Activated naive CD4-positive, alpha-beta T cell (primary cell): ENCODE measurements around the gene GLUL.
"Not testable (repeated sequence)": the region's sequence is repeated elsewhere in the genome, so short reads cannot be mapped to it uniquely, and the experiment has no call there.

Source experiments
- DNase-seq, 4 experiments: peaks; one replicate each; lab custom pipeline; 2025; lab: John Stamatoyannopoulos, UW

Gene GLUL

DNA sequence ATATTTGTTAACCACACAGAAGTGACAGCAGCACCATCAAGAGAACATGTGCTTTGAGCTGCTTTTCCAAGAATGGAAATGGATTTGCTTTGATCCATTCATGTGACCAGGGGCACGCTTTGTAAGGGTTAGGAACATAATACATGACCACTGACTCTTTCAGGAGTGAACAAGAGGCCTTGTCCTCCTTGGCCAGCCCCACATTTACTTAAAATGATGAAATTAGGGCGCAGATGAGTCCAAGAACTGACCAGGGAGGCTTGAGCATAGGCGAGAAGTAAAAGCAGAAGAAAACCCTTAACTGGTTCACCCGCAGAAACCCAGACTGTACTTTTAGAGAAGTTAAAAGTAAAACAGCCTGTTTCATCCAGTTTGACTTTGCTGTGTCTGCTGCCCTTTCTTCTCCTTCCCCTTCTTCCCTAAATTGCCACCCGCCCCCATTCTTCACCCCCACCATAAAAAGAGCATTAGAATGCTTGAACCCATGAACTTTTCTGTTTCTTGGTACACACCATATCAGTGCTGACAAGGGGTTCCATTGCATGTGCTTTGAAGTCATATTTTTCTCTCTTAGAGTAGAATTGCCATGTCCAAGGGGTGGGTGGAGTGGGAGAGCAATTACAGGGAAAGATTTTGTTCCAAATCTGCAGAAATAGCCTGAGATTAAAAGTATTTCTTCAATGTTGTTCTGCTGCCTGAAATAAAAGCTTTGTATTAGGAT is 2.6 kb upstream of the GLUL start:
- no peak for DNase-seq

DNA sequence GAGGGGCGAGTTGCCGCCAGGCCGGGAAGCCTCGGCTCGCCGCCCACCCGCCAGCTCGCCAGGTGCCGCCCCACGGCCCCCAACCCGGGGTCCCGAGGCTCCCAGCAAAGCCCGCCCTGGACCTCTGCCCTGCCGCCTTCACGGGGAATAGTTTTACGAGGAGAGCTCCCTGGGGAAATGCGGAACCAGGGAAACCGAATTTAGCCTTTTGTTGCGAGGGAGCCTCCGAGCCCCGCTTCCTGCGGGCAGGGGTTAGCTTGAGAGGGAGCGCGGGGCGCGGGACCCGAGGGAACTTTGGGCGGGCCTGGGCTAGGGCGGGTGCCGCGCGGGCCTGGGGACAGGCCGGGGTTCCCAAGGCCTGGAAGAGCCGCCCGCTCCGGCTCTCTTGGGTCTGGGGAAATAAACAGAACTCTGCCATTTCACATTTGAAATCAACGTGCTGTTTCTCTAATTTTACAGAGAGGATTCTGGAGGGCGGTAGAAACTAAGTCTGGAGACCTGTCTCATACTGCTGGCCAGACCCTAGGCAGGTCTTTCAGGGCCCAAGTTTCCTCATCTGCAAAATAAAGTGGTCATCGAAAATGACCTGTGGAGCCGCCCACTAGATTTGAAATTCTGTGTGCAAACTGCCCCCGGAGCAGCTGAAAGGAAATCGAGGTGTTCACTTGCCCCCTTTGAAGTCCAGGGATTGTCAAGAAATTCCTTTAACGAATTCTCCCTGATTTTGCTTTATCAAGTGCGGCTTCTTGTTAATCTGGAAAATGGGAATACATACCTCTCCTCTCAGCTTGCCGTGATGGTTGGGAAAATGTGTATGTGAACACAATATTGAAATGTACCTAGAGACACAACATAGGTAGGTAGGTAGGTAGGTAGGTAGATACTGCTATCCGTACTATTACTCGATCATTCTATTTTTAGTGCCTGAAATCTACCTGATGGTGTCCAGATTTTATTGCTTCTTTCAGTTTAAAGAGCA is 749 bp upstream of the GLUL start:
- peak in 1 of 4 experiments; percentile 19 for DNase-seq

DNA sequence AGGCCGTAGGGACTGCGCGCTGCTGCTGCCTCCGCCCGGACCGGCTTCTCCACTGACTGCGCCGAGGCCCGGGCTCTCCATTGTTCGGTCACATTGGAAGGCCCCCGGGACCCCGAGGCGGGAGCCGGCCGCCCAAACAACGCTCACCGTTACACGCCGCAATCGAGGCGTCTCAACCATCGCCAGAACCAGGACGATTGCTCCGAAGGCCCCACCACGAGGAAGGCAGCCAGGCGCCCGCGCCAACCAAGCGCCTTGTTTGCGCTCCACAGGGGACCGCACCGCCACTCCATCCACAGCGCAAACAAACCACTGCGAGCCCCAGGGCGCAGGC is 595 bp downstream of the GLUL start:
- peak in 1 of 4 experiments; percentile 41 for DNase-seq

DNA sequence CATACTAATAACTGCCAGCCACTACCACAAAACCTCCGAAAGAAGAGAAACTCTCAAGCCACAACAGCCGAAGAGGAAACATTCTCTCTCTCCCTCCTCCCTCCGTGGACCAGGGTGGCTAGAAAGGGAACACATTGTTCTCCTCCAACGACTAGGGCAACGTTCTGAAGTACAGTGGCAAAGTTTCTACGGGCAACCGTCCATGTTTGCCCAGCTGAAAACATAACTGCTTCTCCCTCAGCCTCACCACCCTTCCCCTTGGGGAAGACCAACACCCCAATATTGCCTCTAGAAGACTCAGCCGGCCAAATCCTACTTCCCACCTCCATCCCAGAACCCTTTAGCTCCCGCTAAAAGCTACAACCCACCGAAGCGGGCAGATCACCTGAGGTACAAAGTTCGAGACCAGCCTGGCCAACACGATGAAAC is 2.0 kb downstream of the GLUL start:
- DNase-seq, result no peak

DNA sequence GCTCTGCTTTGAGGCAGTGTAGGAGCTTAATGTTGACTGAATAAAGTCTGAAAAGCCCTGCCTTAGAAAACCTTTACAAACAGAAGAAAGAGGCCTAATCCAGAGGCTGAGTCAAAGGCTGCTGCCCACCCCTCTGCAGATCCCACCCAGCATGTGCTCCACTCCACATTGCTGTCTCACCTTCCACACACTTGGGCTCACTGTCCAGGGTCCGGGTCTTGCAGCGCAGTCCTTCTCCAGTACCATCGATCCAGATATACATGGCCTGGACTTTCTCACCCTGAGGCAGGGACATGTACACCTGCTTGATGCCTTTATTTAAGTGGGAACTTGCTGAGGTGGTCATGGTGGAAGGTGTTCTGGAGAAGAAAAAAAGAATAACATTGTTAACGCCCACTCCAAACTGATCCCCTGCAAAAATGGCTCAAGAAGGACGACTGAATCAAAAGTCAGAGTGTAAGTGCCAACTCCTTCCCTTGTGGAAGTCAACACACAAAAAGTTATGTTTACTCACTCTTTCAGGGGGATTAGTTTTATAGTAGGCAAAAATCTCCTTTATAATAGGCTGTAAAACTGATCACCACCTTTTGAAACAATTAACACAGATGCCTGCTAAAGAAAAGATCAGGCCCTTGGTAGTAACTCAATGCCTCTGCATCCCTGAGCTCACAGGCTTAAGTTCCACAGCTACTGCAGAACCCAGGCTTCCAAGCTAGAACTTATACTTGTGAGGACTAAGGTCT is 3.0 kb downstream of the GLUL start:
- DNase-seq, result no peak

DNA sequence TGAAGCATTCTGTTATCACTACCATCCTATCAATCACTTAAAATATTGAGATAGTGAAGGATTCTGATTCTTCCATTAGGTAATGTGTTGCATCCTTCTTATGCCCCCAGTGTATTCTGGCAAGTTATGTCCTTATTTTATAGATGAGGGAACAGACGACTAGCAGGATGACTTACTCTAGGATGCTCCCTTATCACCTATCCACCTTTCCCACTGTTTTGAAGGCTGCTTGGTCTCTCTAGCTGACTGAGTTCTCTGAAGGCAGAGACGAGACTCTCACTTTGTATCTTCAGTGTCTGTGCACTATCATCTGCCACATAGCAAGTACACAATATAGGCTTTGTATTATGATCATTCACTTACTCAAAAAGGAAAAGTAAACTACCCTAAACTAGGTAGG is 4.0 kb downstream of the GLUL start:
- DNase-seq, result no peak

DNA sequence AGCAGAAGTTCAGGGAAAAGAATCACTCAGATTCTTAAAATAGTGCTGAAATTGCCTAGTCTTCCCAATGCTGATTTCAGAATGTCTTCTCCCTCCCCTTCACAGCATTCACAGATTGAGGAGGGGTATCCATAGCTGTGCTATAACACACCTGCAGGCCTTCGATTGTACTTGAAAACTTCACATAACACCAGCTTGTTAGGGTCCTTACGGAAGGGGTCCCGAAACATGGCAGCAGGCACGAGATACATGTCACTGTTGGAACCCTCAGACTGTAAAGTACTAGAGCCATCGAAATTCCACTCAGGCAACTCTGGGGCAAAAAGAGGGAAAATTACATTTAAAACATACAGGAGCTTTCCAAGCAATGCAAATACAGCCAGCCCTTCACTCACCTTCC is 4.6 kb downstream of the GLUL start:
- no peak for DNase-seq

DNA sequence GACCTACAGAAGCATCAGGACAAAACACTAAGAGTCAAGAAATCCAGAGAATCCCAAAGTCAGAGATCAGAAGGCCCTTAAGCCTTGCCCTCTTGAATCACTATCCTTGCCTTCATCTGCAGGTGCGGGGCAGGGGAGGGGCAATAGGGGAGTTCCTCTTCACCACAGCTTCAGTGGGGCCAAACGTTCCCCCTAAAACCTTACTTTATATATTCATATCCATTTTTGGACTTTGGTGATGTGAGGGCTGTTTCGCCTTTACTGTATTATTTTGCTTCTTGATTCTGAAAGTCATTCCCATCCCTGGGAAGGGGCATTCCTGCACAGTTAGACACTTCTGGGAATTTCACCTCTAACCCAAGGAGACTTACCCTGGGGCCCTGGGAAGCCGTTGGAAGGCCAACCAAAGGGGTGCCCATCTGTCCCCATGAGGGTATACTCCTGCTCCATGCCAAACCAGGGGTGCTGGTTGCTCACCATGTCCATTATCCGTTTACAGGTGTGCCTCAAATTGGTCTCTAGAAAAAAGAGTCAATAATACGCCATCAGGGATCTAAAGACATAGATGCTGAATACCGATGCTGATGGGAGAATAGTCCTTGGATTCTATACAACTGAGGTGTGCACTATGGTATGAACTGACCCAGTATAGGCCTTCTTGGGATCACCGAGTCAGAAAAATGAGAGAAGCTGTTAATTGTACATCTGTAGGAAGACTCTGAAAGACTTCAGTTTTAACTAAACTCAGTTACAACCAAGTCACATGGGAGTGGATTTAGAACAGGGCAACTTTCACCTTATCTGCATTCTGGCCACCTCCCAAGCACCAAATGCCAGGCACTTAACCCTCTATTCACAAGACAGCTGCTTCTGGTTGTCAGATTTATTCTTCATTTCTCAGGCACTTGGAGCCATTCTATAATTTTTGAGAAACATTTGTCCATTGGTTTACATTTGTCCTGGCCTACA is 5.4 kb downstream of the GLUL start:
- no peak for DNase-seq

DNA sequence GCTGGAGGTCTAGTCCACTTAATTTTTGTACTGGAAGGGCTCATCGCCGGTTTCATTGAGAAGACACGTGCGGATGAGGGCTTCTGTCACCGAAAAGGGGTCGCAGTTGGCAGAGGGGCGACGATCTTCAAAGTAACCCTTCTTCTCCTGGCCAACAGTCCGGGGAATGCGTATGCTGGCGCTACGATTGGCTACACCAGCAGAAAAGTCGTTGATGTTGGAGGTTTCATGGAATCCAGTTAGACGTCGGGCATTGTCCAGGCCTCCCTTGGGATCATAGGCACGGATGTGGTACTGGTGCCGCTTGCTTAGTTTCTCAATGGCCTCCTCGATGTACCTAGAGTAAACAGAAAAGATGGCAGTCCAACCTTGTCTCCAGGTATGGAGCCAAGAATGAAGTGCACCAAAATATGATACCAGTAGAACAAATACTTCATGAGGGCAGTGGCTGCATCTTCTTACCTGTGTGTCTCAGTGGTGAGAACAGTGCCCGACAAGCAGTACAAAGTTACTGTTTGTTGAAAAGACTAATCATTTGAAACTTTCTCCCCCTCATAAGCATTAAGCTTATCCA is 7.1 kb downstream of the GLUL start:
- no peak for DNase-seq

DNA sequence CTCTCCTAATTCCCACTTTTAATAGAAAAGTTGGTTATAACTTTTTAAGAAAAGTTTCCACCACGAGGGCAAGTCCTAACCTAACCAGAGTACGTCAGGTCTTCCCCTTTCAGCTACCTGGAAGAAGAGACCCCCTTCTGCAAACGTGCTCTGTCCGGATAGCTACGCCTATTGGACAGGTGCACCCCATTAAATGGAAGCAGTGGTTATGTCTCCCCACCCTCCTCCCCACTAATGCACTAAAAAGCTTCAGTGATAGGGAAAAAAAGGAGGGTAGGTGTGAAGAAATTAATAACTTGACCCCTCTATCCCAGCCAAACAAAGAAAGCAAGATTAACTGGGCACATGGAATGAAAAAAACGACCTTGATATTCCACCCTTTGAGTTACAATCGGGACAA is 7.7 kb downstream of the GLUL start:
- DNase-seq, result no peak

DNA sequence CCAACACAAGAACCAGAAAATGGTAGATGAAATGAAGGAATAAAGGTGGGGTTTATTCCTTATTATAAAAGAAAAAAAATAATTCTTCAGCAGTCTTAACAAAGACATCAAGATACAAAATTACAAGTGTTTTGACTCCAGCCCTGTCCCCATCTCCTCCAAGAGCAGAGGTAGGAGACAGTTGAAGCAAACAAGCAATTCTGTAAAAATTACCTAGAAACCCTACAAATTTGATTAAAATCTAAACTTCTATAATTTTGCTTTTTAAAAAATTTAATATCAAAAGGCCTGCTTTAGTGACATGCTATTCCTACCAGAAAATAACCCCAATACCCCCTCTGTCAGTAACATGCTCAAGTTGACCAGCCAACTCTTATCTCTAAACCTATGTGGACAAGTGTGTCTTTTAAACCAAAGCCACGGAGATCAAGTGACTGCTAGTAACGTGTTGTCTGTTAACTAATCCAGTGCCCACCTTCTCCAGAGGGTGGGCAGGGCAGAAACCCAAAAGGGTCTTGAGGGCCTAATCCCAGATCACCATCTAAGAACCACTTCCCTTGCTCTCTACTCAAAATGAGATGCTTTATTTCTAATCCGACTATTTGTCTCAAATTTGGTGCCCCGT is 8.4 kb downstream of the GLUL start:
- DNase-seq, result no peak

DNA sequence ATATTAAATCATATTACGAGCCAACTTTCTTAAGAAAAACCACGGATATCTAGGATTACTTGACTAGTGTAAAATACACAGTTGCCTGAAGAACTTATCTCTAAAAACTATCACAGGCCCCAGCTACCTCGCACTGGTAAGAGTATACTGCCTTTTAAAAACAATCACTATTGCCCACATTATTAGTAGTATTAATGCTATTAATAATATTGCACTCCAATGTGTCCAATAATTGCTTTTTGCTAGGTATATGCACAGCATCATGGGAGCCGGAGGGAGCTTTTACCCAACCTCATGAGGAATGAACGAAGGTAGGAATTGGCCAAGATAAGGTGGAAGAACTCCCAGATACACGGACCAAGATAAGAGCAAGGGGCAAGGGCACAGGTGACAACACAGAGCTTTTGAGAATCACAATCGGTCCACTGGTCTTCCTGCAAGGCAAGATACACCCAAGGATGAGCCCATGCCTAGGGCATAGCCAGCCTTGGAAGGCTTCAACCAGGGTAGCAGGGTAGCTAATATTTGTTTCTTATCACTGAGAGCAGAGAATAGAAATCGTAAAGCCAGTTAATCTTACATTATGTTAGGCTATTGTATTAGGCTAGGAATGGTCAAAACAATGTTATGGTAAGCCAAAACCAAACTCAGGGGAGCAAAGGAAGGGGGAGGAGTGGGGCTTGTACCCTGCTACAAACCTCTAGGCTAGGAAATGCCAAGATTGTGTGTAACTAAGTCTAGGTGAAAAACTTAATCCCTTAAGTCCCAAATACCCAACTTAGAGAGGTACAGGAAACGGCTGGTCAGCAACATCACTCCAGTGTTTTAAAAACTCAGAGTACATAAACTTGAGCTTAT is 9.4 kb downstream of the GLUL start:
- no peak for DNase-seq

DNA sequence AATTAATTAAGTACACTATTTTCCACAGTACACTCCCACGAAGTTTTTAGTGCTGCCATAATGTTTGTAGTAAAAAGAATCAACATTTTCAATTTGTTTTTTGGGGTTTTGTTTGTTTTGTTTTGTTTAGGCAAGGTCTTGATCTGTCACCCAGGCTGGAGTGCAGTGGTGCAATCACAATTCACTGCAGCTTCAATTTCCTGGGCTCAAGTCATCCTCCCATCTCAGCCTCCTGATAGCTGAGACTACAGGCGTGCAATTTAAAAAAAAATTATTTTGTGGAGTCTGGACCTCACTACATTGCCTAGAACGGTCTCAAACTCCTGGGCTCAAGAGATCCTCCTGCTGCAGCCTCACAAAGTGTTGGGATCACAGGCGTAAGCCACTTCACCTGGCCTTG is 11.4 kb downstream of the GLUL start:
- DNase-seq, result no peak

DNA sequence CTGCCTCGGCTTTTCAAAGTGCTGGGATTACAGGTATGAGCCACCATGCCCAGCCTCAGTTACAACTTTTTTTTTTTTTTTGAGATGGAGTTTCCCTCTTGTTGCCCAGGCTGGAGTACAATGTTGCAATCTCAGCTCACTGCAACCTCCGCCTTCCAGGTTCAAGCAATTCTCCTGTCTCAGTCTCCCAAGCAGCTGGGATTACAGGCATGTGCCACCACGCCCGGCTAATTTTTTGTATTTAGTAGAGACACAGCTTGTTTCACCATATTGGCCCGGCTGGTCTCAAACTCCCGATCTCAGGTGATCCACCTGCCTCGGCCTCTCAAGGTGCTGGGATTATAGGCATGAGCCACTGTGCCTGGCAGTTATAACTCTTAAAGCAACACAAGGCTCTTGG is 11.8 kb downstream of the GLUL start:
- not testable (repeated sequence) for DNase-seq

DNA sequence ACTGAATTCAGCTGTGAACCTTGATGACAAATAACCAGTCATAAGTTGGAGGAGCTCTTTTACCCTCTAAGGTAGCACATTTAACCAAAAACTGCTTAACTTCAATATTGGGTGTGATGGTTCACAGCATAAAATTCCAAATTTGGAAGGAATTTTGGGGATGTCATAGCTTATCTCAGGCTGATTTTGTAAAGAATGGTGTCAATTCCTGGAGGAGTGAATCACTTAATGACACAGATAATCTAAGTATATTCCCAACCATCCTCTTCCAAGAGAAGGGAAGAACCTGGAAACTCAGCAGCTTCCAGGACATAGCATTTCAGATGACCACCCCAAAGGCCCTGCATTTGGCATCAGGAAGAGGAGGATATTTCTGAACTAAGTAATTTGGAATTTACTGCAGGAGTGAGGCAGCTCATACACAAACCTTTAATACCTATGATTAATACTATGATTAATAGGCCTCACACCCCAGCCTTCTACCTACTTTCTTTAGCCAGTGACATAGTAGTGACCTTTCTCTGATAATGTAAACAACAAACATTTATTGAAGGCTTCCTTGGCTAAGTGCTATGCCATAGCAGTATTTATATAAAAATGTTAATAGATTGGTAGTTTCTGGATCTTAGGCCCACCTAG is 14.5 kb downstream of the GLUL start:
- no peak for DNase-seq

DNA sequence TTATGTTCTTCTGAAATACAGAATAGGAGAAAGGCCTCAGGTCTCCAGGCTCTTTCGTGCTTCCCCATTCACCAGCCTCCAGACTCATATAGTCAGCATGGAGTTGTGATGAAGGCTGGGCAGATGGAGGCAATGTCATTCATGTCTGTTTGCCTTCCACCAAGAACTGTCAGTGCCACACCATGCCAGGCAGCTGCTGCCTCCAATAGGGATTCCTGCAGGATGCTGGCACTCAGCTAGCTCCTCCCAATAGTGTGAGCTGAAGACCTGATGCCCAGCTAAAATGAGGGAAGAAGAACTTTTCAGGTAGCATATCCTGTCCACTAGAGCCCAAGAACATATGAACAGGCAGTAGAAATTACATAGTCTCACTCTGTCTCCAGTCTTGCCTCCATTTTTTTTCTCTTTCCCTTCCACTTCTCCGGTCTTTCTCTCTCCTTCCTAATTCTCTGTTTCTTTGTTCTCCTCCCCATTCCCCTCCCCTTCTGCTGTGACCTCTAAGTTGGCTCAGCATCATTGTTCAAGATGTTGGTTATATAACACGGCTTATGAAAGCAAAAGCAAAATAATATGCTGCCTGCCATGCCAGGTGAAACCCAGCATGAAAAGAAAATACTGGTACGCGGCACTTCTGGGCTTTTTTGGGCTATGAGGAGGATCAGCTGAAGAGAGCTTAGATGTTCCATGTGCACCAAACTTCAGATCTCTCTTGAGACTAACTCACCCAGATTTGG is 17.3 kb downstream of the GLUL start:
- DNase-seq, result no peak

DNA sequence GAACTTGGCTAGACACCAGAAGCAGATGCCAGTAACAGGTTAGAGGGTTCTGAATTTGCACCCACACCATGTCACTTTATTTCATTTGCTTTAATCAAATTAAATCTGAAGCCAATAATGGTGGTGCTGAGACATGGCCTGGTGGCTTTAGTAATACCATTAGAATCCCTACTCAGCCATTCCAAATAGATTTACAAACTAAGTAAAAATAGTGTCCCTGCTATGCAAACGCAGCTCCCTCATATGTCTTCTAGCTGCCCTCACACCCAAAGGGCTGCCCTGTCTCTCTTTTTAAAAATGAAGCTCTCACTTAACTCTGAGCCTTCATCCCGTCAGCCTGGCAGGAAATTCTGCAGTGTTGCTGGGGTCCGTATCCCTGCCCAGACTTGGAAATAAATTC is 21.1 kb downstream of the GLUL start:
- DNase-seq, result no peak

DNA sequence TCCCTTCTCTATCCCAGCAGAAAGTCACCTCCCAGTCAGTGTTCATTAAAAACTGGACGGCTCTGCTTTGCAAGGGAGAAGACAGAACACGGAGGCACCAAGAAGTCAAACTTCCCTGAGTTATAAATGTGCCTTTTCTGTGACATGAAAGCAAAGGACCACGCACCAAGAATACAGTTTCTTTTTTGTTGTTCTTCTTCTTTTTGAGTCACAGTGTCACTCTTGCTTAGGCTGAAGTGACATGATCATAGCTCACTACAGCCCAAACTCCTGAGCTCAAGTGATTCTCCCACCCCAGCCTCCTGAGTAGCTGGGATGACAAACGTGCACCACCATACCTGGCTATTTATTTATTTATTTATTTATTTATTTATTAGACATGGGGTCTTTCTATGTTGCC is 22.7 kb downstream of the GLUL start:
- DNase-seq, result no peak
